ENCODE measurements around the gene TIMD4.

Gene TIMD4

DNA sequence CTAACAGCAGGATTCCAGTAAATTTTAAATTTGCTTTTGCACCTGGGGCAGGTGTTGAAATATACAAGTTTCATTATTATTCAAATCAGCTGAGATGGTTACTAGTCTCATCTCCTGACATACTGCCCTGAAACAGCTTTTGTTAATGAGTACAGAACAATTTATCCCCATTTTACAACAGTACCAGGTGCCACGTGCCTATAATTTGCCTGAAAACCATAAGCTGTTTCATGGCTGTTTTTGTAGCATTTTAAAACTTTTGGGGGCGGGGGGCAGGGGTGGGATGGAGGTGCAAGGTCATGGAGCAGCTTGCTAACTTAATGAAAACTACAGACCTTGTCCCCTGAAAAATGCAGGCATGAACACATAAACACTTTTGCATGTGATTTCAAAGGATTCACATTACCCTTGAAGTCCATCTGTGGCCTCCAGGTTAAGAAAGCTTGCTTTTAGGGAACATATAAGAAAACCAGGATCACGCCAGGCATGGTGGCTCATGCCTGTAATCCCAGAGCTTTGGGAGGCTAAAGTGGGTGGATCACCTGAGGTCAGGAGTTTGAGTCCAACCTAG is 42.1 kb downstream of the TIMD4 start:
- DNase-seq = no peak

DNA sequence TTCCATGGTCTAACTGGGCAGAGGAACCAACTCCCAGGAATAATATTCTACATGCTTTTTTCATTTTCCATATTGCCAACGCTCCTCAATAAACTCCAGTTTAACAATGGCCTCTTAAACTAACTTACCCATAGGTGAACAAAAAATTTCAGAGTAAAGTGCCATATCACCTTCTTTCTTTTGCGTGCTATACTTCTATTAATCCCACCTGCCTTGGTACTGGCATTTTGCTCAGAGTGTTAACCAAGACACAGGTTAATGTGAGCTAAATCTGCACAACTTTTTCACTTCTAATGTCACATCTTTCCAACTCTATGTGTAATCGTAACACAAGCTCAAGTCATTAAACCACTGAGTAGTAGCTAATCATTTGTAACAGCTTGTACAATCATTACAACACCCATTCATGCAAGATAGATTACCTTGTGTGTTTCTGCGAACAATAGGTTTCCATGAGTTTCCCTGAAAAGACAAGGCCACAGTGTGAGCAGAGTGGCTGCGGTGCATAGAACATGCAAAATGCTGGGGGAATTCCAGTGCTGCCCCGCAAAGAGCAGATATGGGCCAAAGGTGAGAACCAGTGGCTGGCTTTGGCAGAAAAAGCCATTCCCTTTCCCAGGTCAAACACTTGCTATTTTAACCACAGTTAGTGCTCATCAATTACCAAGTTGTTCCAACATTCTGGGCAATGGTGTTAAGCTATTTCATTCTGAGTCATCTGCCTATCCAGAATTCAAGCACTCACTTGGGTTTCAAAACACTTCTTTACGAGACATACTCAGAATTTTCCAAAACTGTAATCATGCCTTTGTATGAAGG is 42.8 kb downstream of the TIMD4 start:
- DNase-seq = peak; percentile 7

GRCh38 chr5:156918311-156918845 is 44.6 kb downstream of the TIMD4 start:
- DNase-seq = no peak

DNA sequence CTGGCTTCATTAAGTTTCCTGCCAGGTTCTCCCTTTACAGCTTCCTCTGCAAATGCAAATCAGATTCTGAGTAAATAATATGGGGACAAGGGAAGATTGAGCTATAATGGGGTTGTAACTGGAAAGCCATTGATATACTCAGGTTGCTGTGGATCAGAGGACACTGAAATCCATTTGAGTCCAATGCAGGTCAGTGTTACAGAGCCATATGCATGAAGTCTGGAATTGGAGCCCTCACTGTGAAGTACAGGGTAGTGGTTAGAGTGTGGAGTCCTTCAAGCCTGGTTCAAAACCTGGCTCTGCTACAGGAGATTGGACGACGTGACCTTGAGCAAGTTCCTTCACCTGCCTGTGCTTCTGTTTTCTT is 48.7 kb downstream of the TIMD4 start:
- DNase-seq = no peak

- DNase-seq = no peak
Observed at GRCh38 chr5:156913719-156914370, 49.2 kb downstream of the TIMD4 start.

DNA sequence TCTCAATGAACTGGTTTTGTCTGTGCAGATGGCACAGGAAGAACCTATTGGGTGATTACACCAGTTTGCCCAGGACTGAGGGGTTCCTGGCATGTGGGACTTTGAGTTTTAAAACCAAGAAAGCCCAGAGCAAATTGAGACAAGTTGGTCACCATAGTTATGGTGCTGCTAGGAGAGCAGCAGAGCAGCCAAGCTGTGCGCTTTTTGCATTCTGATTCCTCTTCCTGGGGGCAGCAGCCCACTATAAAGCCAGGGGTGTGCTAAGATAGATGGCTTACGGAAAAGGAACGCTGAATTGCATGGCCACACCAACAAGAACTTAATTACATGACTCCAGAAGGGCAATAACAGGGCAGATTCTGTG is 49.7 kb downstream of the TIMD4 start:
- DNase-seq = no peak

DNA sequence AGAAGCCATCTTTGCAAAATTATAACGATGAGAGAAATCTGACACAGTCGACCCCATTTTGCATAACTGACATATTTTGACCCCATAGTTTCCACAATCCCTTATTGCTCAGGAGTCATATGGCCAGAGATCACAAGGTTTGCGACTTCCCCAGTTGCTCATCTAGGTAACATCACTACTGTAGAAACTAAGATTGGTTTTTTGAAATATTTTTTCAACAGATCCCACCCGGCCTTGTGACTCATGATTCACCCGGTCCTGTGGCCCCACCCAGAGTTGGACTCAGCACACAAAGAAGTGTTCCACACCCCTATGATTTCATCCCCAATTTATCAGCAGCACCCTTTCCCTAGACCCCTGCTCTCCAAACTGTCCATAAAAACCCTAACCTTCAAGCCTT is 50.2 kb downstream of the TIMD4 start:
- DNase-seq = no peak

DNA sequence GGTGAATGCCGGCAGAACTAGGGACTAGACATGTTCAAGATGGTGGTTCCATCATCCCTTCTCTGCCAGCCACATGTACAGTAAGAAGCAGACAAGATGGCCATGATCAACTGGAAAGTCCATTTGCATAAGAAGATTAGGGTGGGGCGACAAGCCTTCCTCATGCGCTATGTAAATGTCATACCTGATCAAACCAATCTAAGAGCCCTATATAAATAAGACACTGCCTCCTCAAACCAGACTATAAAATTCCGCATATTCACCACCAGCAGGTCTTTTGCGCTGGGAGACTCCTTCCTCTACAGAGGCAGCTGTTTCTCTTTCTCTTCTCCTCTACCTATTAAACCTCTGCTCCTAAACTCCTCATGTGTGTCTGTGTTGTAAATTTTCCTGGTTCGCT is 53.8 kb downstream of the TIMD4 start:
- DNase-seq = no peak

GRCh38 chr5:156907667-156908066 is 55.4 kb downstream of the TIMD4 start:
- no peak for DNase-seq

- DNase-seq = no peak
Observed at GRCh38 chr5:156906807-156907206, 56.2 kb downstream of the TIMD4 start.

DNA sequence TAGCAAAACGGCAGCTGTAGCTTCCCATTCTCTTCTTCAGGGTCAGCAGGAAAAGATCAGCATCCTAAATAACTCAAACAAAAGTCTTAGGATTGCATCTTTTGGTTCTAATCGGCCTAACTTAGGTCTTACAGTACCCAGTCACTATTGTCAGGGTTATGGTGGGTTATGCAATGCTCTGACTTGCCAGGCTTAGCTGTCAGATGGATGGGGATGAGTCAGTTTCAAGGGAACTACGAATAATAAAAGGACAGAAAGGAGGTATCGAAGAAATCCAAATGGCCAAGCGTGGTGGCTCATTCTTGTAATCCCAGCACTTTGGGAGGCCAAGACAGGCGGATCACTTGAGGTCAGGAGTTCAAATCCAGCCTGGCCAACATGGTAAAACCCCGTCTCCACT is 66.5 kb downstream of the TIMD4 start:
- no peak for DNase-seq

DNA sequence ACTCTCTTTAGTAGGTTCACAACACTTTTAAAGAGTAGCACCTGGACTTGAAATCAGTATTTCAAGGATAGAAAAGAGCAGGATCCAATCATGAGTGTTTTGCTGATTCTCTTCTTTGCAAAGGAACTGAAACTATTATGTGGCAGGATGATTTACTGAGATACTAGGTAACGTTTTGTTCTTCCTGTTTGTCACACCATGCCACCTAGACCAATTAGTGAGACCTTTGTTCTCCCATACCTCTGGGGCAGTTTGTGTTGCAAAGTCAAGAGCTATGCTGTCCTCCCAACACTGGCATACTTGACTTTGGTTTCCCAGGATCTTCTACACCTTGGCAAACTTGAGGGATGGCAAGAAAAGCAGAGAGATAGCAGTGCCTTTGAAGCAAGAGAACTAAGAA is 69.5 kb downstream of the TIMD4 start:
- DNase-seq = no peak

DNA sequence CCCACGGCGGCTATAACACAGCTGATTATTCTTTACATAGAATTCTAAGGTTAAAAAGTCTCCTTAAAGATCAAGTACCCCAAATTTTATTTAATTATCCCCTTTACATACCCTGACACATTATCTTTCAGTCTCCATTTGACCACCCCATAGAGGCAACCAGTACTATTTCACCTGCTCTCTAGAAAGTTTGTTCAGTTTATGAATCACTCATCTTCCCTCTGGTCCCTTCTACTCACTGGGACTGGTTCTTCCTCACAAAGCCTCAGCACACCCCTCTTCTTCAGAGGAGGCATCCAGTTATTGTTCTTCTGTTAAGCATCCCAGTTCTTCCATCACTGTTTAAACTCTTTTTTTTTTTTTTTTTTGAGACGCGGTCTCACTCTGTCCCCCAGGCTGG is 70.2 kb downstream of the TIMD4 start:
- no peak for DNase-seq

DNA sequence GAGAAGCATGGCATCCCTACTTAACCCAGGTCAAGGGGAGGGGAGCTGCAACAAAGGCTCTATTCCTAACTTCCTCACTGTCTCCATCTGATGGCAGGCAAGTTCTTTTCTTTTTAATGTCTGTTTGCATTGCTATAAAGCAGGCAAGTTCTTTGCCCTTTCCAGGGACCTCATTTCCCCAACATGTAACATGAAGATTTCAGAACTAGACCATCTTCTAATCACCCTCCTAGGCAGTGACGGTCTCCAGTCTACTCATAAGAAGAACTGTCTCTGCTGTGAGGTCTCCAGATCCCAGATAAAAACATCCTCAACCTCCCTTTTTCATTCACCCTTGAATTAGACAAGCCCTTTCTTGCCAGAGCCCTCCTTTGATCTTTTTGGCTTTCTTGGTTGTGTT is 70.8 kb downstream of the TIMD4 start:
- DNase-seq = no peak

- no peak for DNase-seq
Observed at GRCh38 chr5:156888520-156888919, 74.5 kb downstream of the TIMD4 start.

- no peak for DNase-seq
Observed at GRCh38 chr5:156883316-156883875, 79.6 kb downstream of the TIMD4 start.

- DNase-seq = no peak
Observed at GRCh38 chr5:156879665-156880285, 83.3 kb downstream of the TIMD4 start.

DNA sequence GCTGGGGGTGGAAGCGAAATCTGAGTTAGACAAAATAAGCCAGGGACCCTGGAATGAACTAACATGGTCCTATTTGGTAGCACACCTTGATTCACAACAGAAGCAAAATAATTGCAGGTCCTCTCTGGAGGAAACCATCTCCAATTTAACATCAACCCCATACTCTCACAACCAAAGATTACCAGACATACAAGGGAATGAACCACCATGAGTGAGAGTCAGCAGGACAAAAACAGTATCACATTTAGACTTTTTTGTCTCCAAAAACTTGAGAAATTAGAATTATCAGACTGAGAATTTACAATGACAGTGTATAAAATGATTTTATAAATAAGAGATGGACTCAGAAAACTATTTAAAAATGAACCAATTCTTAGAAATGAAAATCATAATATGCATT is 91.8 kb downstream of the TIMD4 start:
- DNase-seq = no peak

DNA sequence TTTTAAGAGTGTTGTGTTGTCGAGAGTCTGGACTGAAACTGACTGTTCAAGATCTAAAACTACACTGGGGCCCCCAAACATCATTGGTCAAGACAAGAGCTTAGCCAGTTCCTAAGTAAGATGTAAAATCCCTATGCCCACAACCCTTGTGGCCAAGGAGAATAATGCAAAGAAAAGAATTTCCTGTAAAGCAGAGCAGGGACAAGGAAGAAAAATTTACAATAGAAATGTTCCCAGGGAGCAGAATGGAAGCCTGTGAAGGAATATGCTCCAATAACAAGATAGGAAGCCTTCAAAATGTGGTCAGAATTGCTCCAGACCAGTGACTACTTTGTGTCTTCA is 92.6 kb downstream of the TIMD4 start:
- no peak for DNase-seq

All from fibroblast of skin of right quadriceps (primary cell).